ENCODE measurements around the gene ORMDL2. TPM values are rescaled to one million over a fixed set of nuclear protein-coding genes. Genes with fewer than 3 reads are reported as not detected.
"Not testable (repeated sequence)": the region's sequence is repeated elsewhere in the genome, so short reads cannot be mapped to it uniquely, and the experiment has no call there.

The ORMDL2 gene
- total and polyA plus RNA-seq, 7 experiments from 2014 or later = 12.3 to 107 (median 41.6) TPM

DNA sequence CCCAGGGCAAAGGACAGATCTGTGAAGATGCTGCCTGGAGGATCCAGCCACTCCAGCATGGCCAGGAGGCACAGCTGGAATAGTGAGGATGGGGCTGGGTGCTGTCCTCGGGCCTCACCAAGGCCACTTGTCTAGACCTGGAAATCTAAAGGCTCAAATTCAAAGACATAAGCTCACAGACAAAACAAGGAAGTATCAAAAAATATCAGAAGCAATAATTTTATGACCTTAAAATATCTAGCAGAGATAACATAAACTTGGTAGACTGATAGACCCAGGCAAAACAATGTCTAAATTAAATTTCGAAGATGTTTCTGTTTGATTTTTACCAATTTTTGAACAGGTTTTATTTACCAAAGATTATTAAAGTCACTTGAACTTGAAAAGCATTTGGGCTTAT is 47.5 kb downstream of the ORMDL2 start:
- no peaks in the 10 kb centered on the region for H3K4me1 ChIP-seq (ENCODE audit: control insufficient read depth in 2 of 2, insufficient read depth in 2 of 2, low read length in 2 of 2)
- peaks cover 0 to 1% (median 0%) of the 10 kb centered on the region in 7 donors for H3K4me1 Mint-ChIP-seq
- H3K27ac Mint-ChIP-seq = no peak overlapping the region
- no peaks in the 10 kb centered on the region for H3K27me3 Mint-ChIP-seq
- peaks cover 0 to 4% (median 0%) of the 10 kb centered on the region in 3 experiments for H3K9me3 ChIP-seq (ENCODE audit: control insufficient read depth in 2 of 3, low read length in 3 of 3)
- no peak for ATAC-seq
- H3K27ac ChIP-seq (ENCODE audit: low read depth, low read length) = no peak overlapping the region
- ChIA-PET POLR2A (no interaction called here), CTCF (no interaction called here)
- no peak overlapping the region for H3K4me3 Mint-ChIP-seq
- intact Hi-C loops (cut with micrococcal nuclease) = no loop called here
- no peaks in the 10 kb centered on the region for H3K36me3 ChIP-seq (ENCODE audit: control insufficient read depth in 2 of 3, insufficient read depth in 3 of 3, low read length in 3 of 3)
- H3K36me3 Mint-ChIP-seq = peaks cover 0 to 2% (median 0%) of the 10 kb centered on the region in 5 donors
- no peak overlapping the region for H3K4me3 ChIP-seq (ENCODE audit: low read length)
- H3K27me3 ChIP-seq (ENCODE audit: control insufficient read depth in 2 of 2, insufficient read depth in 2 of 2, low read length in 2 of 2) = no peaks in the 10 kb centered on the region
- DNase-seq = no peak
- H3K9me3 Mint-ChIP-seq = peaks cover 0 to 24% (median 5%) of the 10 kb centered on the region in 11 donors

DNA sequence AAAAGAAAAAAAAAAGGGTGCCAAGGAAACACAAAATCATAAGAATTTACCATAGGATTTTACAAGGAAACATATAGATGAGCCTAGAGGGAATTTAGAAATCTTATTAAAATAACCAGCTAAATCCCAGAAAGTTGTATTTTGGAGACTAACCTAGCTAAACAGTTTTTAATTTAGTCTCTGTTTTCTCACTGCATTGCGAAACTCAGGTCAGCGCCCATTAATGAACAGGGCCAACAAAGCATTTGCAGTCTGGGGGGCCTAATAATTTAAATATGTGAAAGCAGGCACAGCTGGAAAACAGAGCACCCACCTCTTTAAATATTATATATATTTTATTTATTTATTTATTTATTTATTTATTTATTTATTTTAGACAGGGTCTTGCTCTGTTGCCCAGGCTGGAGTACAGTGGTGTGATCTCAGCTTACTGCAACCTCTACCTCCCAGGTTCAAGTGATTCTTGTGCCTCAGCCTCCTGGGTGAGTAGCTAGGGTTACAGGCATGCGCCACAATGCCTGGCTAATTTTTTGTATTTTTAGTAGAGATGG is 48.7 kb downstream of the ORMDL2 start:
- H3K27ac ChIP-seq (ENCODE audit: low read depth, low read length); H3K4me3 Mint-ChIP-seq; H3K4me1 ChIP-seq (ENCODE audit: control insufficient read depth in 2 of 2, insufficient read depth in 2 of 2, low read length in 2 of 2); H3K9me3 ChIP-seq (ENCODE audit: control insufficient read depth in 2 of 3, low read length in 3 of 3); H3K36me3 ChIP-seq (ENCODE audit: control insufficient read depth in 2 of 3, insufficient read depth in 3 of 3, low read length in 3 of 3); DNase-seq; H3K27me3 Mint-ChIP-seq; H3K4me1 Mint-ChIP-seq; H3K27ac Mint-ChIP-seq; CTCF ChIA-PET; H3K36me3 Mint-ChIP-seq; intact Hi-C loops (cut with micrococcal nuclease); H3K27me3 ChIP-seq (ENCODE audit: control insufficient read depth in 2 of 2, insufficient read depth in 2 of 2, low read length in 2 of 2); H3K4me3 ChIP-seq (ENCODE audit: low read length); ATAC-seq: not testable (repeated sequence)
- H3K9me3 Mint-ChIP-seq = peaks cover 0 to 24% (median 5%) of the 10 kb centered on the region in 11 donors
- POLR2A ChIA-PET = interaction anchor here (1.4 kb wide), 1 partner anchor 49 kb away, joined by 3 read pairs; no protein-coding TSS in a partner anchor

Other genes starting within 250 kb of the ORMDL2 start
- under 1 TPM in 1 of 5 experiments, not detected in 4; 0.24 TPM for gene OR2AP1, start 245.6 kb upstream of the ORMDL2 start, total RNA-seq
- not detected for gene OR2AP1, start 245.6 kb upstream of the ORMDL2 start, polyA plus RNA-seq
- gene OR10P1, start 181.1 kb upstream of the ORMDL2 start, total RNA-seq = not detected
- not detected for gene OR10P1, start 181.1 kb upstream of the ORMDL2 start, polyA plus RNA-seq
- 1 to 10 TPM; 1.4 to 4.6 (median 3.6) TPM for gene ITGA7, start 110.1 kb upstream of the ORMDL2 start, total RNA-seq
- not detected for gene ITGA7, start 110.1 kb upstream of the ORMDL2 start, polyA plus RNA-seq
- 100 to 1,000 TPM in 1 of 5 experiments, 10 to 100 TPM in 4; 37.6 to 112 (median 71.5) TPM for gene BLOC1S1, start 102.0 kb upstream of the ORMDL2 start, total RNA-seq
- gene BLOC1S1, start 102.0 kb upstream of the ORMDL2 start, polyA plus RNA-seq = 100 to 1,000 TPM in 1 of 2 donors, 10 to 100 TPM in 1; 83.5 to 102 TPM
- gene RDH5, start 97.6 kb upstream of the ORMDL2 start, total RNA-seq = 10 to 100 TPM; 14.6 to 24.9 (median 15.9) TPM
- 1 to 10 TPM in 1 of 2 donors, under 1 TPM in 1; 0.67 to 1.3 TPM for gene RDH5, start 97.6 kb upstream of the ORMDL2 start, polyA plus RNA-seq
- 100 to 1,000 TPM in 2 of 5 experiments, 10 to 100 TPM in 3; 43.2 to 216 (median 54.3) TPM for gene CD63, start 89.0 kb upstream of the ORMDL2 start, total RNA-seq
- gene CD63, start 89.0 kb upstream of the ORMDL2 start, polyA plus RNA-seq = 10 to 100 TPM; 68.7 to 69.8 TPM
- 10 to 100 TPM in 3 of 5 experiments, 1 to 10 TPM in 2; 6.6 to 16.2 (median 12.0) TPM for gene GDF11, start 74.9 kb upstream of the ORMDL2 start, total RNA-seq
- under 1 TPM; 0.79 TPM for gene GDF11, start 74.9 kb upstream of the ORMDL2 start, polyA plus RNA-seq
- gene SARNP, start 317 bp upstream of the ORMDL2 start, total RNA-seq = 10 to 100 TPM; 28.0 to 73.0 (median 41.7) TPM
- 100 to 1,000 TPM in 1 of 2 donors, 10 to 100 TPM in 1; 89.7 to 115 TPM for gene SARNP, start 317 bp upstream of the ORMDL2 start, polyA plus RNA-seq
- 10 to 100 TPM; 20.3 to 36.1 (median 35.9) TPM for gene DNAJC14, start 11.5 kb downstream of the ORMDL2 start, total RNA-seq
- gene DNAJC14, start 11.5 kb downstream of the ORMDL2 start, polyA plus RNA-seq = 10 to 100 TPM; 31.9 to 50.4 TPM
- under 1 TPM in 4 of 5 experiments, not detected in 1; 0.24 to 0.84 (median 0.54) TPM for gene MMP19, start 24.9 kb downstream of the ORMDL2 start, total RNA-seq
- gene MMP19, start 24.9 kb downstream of the ORMDL2 start, polyA plus RNA-seq = not detected
- gene PYM1, start 109.9 kb downstream of the ORMDL2 start, total RNA-seq = 10 to 100 TPM; 18.5 to 46.9 (median 35.0) TPM
- gene PYM1, start 109.9 kb downstream of the ORMDL2 start, polyA plus RNA-seq = 10 to 100 TPM; 62.1 to 70.7 TPM
- gene DGKA, start 113.1 kb downstream of the ORMDL2 start, total RNA-seq = 1,000 to 10,000 TPM in 3 of 5 experiments, 100 to 1,000 TPM in 2; 705 to 1,507 (median 1,164) TPM
- 100 to 1,000 TPM; 259 to 557 TPM for gene DGKA, start 113.1 kb downstream of the ORMDL2 start, polyA plus RNA-seq
- gene PMEL, start 148.0 kb downstream of the ORMDL2 start, total RNA-seq = not detected
- gene PMEL, start 148.0 kb downstream of the ORMDL2 start, polyA plus RNA-seq = under 1 TPM; 0.09 to 0.57 TPM
- 10 to 100 TPM; 19.0 to 77.2 (median 24.1) TPM for gene CDK2, start 148.8 kb downstream of the ORMDL2 start, total RNA-seq
- 1 to 10 TPM; 7.0 to 9.6 TPM for gene CDK2, start 148.8 kb downstream of the ORMDL2 start, polyA plus RNA-seq
- gene RAB5B, start 156.0 kb downstream of the ORMDL2 start, total RNA-seq = 100 to 1,000 TPM in 1 of 5 experiments, 10 to 100 TPM in 4; 45.2 to 109 (median 62.7) TPM
- gene RAB5B, start 156.0 kb downstream of the ORMDL2 start, polyA plus RNA-seq = 10 to 100 TPM; 69.6 to 86.7 TPM
- 10 to 100 TPM in 1 of 5 experiments, 1 to 10 TPM in 4; 1.9 to 10.4 (median 7.1) TPM for gene SUOX, start 179.2 kb downstream of the ORMDL2 start, total RNA-seq
- gene SUOX, start 179.2 kb downstream of the ORMDL2 start, polyA plus RNA-seq = under 1 TPM; 0.14 to 0.21 TPM
- gene IKZF4, start 203.0 kb downstream of the ORMDL2 start, total RNA-seq = 10 to 100 TPM in 1 of 5 experiments, 1 to 10 TPM in 4; 3.6 to 37.8 (median 5.3) TPM
- gene IKZF4, start 203.0 kb downstream of the ORMDL2 start, polyA plus RNA-seq = 1 to 10 TPM in 1 of 2 donors, under 1 TPM in 1; 0.54 to 2.0 TPM
- 10 to 100 TPM; 40.8 to 64.5 (median 46.4) TPM for gene RPS26, start 223.9 kb downstream of the ORMDL2 start, total RNA-seq
- gene RPS26, start 223.9 kb downstream of the ORMDL2 start, polyA plus RNA-seq = 100 to 1,000 TPM; 578 to 717 TPM

Data from naive thymus-derived CD4-positive, alpha-beta T cell (primary cell).